Esophagus mucosa (tissue), 1 donor: Measurements from ENCODE around the gene PUS10. TPM values are rescaled to one million over a fixed set of nuclear protein-coding genes. Genes with fewer than 3 reads are reported as not detected.
"Not testable (repeated sequence)": the region's sequence is repeated elsewhere in the genome, so short reads cannot be mapped to it uniquely, and the experiment has no call there.

Source experiments
- ATAC-seq: fragments of 200-7000 bp; cut with Tn5 transposase; one replicate; pipeline ENCODE4 v1.9.1; 2020
- total RNA-seq: library from RNA; stranded (reverse); gene quantifications from one replicate; pipeline ENCODE4 v1.2.4, GENCODE V29; 2023
- donor health status: DM: yes; HTN: yes; CAD: no.

PUS10 gene
- total RNA-seq, 1 donor from 2014 or later, result 3.4 TPM

DNA sequence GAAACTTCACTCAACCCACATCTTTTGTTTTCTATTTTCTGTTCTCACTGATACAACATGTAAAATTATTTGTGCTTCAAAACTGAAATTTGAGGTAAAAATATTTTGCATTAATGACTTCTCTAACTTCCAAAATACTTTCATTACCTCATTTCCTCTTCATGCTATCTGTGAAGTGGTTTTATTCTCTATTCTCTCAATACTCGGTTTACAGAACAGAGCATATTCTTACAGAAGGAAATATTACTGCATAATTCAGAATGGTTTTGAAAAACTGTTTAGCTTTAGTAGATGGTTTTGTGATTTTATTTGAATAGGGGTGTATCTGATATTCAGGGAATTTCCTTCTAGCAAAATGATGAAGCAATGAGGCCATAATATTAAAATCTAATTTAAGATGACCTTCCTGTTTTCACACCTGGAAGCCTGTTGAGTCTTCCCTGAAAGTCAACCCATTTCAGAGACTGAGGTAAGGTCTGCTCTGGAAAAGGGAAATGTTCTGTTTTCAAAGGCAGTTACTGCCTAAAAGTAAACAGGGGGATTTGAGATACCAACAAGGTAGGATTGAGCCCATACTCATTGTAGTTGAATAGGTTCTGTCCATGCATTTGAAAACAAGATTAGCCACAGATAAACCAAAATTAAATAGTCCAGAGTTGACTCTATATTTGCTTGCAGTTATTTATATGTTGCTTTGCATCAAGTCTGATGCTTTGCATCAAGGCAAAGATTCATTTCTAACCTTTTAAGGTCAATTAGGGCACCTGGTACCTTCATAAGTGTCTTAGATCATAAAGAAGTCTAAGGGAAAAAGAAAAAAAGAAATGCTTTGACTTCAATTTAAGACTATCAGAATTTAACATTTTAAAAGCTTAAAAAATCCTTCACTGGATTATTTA lies 51.3 kb downstream of the PUS10 start:
- no peak for ATAC-seq

DNA sequence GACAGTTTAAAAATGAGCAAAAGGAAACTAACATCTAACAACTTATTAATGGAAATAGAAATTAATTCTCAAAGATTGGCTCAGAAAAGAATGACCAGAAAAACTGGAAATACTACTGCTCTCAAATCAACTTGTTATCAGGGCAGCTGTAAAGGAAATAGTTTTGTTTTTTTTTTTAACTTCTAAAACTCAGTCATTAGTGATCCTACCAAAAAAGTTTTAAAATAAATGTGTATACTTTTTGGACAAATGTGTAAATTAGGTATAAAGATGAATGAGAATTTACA lies 52.6 kb downstream of the PUS10 start:
- no peak for ATAC-seq

GRCh38 chr2:60964651-60965498 lies 53.2 kb downstream of the PUS10 start:
- no peak for ATAC-seq

GRCh38 chr2:60963190-60963589 lies 54.9 kb downstream of the PUS10 start:
- no peak for ATAC-seq

GRCh38 chr2:60962528-60962927 lies 55.5 kb downstream of the PUS10 start:
- ATAC-seq, result no peak

DNA sequence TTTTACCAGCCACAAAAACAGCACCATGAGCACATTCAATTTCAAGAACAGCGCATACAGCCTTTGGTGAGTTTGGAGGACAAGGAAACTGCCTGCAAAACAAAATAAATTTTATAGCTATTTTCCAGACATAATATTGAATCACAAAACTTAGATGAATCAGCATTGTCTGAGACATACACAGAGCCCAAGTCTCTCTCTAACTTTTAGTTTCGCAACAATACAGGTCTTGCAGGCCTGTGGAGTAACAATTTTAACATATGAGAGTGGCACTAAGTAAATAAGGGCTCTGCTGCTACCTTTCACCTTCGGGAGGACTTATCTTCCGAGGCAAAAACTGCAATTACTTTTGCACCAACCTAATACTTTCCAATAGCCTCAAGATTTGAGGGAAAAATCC lies 56.6 kb downstream of the PUS10 start:
- ATAC-seq, result peak; percentile 87

DNA sequence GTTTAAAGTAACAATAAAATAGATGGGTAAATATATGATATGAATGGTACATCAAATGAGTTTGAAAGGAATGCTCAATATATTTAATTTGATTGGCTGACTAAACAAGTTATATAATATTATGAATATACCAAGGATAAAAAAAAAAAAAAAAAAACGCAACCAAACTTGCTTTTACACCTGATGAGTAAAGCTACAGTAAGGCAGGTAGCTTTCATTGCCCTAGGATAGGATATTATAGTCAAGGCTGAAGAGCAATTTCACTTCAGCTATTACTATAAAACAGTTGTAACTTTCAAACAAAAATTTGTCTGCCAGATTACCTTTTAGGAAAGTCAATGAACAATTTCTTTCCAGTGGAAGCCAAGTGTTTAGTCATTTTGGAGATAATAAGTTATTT lies 57.3 kb downstream of the PUS10 start:
- no peak for ATAC-seq

DNA sequence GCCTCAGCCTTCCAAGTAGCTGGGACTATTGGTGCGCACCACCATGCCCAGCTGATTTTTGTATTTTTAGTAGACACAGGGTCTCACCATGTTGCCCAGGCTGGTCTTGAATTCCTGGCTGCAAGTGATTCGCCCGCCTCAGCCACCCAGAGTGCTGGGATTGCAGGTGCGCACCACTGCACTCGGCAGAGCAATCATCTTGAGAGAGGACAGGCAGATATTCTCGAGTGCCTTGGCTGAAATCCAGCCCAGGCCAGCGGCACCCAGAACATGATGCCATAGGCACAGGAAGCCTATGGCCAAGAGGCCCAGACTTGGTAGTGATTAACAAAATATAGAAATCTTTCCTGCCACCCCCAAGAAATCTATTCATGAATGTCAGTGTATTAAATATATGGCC lies 58.6 kb downstream of the PUS10 start:
- no peak for ATAC-seq

DNA sequence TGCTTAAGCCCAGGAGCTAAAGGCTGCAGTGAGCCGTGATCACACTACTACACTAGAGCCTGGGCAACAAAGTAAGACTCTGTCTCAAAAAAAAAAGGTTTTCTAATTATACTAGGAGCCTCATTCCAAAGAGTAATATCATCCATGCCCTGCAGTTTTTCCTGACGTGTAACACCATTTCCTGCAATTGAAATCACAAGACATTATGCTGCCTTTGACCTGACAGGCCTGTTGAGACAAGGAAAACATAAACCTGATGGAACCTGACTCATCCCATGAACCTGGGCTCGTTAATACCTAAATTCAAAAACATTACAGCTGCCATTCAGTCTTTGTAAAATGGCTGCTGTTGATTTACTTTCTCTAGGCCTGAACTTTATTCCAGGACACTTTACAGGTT lies 59.3 kb downstream of the PUS10 start:
- peak; percentile 85 for ATAC-seq

- no peak for ATAC-seq
Measured at GRCh38 chr2:60958361-60958760, 59.7 kb downstream of the PUS10 start.

DNA sequence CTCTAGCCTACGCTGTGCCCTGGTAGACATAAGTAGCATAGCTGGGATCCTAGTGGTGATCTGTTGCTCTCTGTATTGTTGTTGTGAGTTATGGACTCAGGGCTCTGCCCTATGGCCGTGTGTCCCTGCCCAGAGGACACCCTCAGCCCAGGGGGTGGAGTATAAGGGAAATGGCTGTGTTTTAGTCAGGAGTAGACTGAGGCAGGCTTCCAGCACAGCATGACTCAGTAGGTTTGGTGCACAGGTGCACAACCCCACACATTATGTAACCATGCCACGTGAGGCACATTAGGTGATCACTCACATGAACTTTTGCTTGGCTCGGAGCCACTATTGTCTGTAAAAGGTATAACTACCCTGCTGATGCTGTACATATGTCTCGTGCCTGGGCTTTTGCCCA lies 60.4 kb downstream of the PUS10 start:
- ATAC-seq, result peak; percentile 85

DNA sequence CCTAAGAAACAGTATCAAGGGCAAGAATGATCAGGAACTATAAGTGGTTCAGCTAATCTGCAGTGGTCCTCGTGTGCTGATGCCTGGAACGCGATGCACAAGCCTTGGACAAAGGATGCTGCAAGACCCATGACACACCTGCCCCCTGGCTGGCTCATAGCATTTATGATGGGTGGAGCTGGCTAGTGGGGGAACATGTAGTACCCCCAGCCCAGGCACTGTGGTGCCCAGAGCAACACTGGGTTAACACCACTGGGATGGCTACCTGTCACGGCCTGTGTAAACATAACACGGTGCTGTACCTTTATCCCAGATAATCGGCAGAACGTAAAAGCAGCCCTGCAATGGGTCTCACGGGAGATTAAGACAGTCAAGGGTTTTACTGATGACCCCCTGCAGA lies 60.8 kb downstream of the PUS10 start:
- peak; percentile 6 for ATAC-seq

- ATAC-seq, result no peak
Measured at GRCh38 chr2:60954139-60954538, 63.9 kb downstream of the PUS10 start.

GRCh38 chr2:60948926-60949579 lies 69.0 kb downstream of the PUS10 start:
- ATAC-seq, result peak; percentile 90

DNA sequence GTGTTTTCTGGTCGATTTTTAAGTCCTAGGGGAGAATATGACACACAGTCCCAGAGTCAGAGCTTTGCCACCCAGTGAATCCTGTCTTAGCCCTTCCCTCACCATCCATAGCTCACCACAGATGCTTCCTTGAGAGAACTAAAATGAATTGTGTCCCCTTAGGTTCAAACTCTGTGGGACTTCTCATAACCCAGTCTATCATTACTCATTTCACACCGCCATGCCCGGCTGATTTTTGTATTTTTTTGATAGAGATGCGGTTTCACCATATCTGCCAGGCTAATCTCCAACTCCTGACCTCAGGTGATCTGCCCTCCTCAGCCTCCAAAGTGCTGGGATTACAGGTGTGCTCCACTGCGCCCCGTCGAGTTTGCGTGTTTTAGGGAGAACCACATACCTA lies 69.9 kb downstream of the PUS10 start:
- peak; percentile 30 for ATAC-seq

GRCh38 chr2:60947056-60947455 lies 71.0 kb downstream of the PUS10 start:
- ATAC-seq, result no peak

- ATAC-seq, result no peak
Measured at GRCh38 chr2:60945341-60945740, 72.7 kb downstream of the PUS10 start.

GRCh38 chr2:60939622-60940021 lies 78.4 kb downstream of the PUS10 start:
- no peak for ATAC-seq

- no peak for ATAC-seq
Measured at GRCh38 chr2:60938301-60938700, 79.8 kb downstream of the PUS10 start.

DNA sequence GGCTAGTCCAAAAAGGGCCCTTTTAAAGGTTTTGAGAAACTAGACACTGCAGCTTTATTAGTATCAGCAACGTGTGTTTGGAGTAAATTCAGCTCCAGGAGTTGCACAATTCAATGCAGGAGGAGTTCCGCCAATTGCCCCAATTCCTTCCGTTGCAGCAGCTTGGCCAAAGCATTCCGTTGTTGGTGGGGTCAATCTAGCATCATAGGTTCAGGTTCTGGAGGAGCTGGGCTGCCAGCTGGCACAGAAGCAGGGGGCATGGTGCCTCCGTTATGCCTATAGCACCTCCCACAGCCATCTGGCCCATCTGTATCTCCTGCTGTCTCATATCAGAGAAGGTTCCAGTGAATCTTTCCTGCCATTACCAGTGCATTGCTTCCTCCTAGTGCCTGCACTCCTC lies 81.3 kb downstream of the PUS10 start:
- ATAC-seq, result no peak

- no peak for ATAC-seq
Measured at GRCh38 chr2:60934165-60934722, 83.8 kb downstream of the PUS10 start.

DNA sequence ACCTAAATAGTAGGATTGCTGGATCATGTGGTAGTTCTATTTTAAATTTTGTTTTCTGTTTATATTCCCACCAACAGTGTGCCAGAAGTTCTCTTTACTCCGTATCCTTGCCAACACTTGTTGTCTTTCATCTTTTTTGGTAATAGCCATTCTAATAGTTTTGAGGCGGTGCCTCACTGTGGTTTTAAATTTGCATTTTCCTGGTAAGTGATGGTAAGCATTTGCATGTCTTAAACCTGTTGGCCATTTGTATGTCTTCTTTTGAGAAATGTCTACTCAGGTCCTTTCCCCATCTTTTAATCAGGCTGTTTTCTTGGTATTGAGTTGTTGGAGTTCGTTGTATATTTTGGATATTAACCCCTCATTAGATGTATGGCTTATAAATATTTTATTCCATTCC lies 85.1 kb downstream of the PUS10 start:
- no peak for ATAC-seq

- ATAC-seq, result not testable (repeated sequence)
Measured at GRCh38 chr2:60932061-60932460, 86.0 kb downstream of the PUS10 start.
